HL-60 (cell line): ENCODE results near the gene PARP3.

Experiments used
- DNase-seq, 2 experiments: peaks; one replicate each; pipeline ENCODE4 v3.0.0-alpha.2; 2010 to 2020; ENCODE audit warnings: low read depth in 1 of 2, low spot score in 1 of 2
- H3K27ac ChIP-seq: fragments of 250-450 bp; sonication (Bioruptor Pico); replicated peaks from 2 replicates; pipeline ENCODE4 v1.5.1; 2020; ENCODE audit warnings: mild to moderate bottlenecking, moderate library complexity
- H3K27me3 ChIP-seq: fragments of 250-450 bp; sonication (Bioruptor Pico); 2 replicates; pipeline ENCODE4 v1.5.1; 2021; ENCODE audit warnings: mild to moderate bottlenecking, moderate library complexity; ENCODE audit not compliant: insufficient read depth, poor library complexity, severe bottlenecking
- H3K4me3 ChIP-seq: replicated peaks from 2 replicates; pipeline ENCODE4 v1.5.1; 2011; ENCODE audit warnings: mild to moderate bottlenecking, control low read depth, low read length; ENCODE audit not compliant: insufficient read depth
- CTCF ChIP-seq: IDR thresholded peaks from one replicate; pipeline ENCODE4 v1.5.1; 2011; ENCODE audit warnings: low read length, control low read depth, inconsistent platforms; ENCODE audit not compliant: insufficient read depth
- GABPA ChIP-seq: IDR thresholded peaks from 2 replicates; pipeline ENCODE4 v1.6.1; 2012; ENCODE audit warnings: low read depth
- POLR2AphosphoS5 ChIP-seq: IDR thresholded peaks from 2 replicates; pipeline ENCODE4 v1.6.1; 2012; ENCODE audit warnings: low read depth
- REST ChIP-seq: IDR thresholded peaks from 2 replicates; pipeline ENCODE4 v1.6.1; 2012; ENCODE audit warnings: low read depth; ENCODE audit not compliant: insufficient replicate concordance
- SPI1 ChIP-seq: IDR thresholded peaks from 2 replicates; pipeline ENCODE4 v1.6.1; 2012; ENCODE audit warnings: low read depth, mild to moderate bottlenecking, borderline replicate concordance

The PARP3 gene

DNA sequence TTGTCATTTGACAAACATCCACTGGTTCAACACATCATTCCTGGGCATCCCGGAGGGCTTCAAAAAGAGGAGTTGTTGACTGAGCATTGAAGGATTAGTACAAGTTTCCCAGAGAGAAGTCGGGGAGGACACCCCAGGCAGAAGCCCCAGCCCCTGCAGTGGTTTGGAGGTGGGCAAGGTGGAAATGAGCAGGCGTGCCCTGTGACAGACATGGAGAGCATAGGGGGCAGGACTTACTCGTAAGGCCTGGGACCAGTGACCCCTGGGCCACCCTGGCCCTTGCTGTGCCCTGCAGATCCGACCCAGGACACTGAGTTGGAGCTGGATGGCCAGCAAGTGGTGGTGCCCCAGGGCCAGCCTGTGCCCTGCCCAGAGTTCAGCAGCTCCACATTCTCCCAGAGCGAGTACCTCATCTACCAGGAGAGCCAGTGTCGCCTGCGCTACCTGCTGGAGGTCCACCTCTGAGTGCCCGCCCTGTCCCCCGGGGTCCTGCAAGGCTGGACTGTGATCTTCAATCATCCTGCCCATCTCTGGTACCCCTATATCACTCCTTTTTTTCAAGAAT, 5.9 kb downstream of the PARP3 start:
- no peak for DNase-seq
- Histone ChIP-seq H3K27ac (no peak overlapping the region), H3K4me3 (no peak overlapping the region), H3K27me3 (no peaks in the 10 kb centered on the region)
- TF ChIP-seq GABPA (no peak), REST (no peak), POLR2AphosphoS5 (no peak), SPI1 (no peak), CTCF (no peak)

DNA sequence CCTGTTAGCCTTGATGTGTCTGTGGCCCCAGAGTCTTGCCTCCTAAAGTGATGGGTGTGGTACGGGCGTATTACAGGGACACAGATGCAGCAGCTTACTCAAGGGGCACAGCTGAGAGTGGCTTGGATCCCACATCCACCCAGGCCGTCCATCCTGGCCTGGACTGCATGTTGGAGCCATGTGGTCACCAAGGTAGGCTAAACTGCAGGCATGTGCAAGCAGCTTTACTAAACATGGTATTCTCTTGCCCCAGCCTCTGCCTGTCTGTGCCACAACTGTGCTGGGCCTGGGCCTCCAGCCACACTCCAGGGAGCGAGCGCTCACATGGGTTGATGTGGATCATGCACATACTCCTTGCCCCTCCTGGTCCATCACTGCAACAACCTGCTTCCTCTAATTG, 7.0 kb downstream of the PARP3 start:
- Histone ChIP-seq H3K4me3 (no peak overlapping the region), H3K27ac (no peak overlapping the region), H3K27me3 (no peaks in the 10 kb centered on the region)
- TF ChIP-seq CTCF (no peak), GABPA (no peak), REST (no peak), SPI1 (no peak), POLR2AphosphoS5 (no peak)
- DNase-seq, result no peak

DNA sequence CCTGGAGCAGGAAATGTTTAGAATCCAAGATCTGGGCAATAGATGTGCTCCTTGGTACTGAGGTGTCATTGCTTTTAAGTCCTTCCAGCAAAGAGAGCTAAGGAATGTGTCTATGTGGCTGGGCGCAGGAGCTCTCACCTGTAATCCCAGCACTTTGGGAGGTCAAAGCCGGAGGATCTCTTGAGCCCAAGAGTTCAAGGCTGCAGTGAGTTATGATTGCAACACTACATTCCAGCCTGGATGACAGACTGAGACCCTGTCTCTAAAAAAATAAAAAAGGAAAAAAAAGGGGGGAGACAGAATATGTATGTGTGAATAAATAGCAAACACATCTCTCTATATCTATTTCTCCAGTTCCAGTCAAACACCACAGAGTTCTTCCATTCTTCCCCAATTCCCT, 8.7 kb downstream of the PARP3 start:
- TF ChIP-seq CTCF (no peak), SPI1 (no peak)
- no peaks in the 10 kb centered on the region for H3K27me3 ChIP-seq

GRCh38 chr3:51953445-51953844, 11.3 kb downstream of the PARP3 start:
- peak in 1 of 2 experiments; percentile 78 for DNase-seq

More for the DNA sequence above, 8.7 kb downstream of the PARP3 start:
- no peak for DNase-seq
- Histone ChIP-seq H3K4me3 (no peak overlapping the region), H3K27ac (no peak overlapping the region)

More at GRCh38 chr3:51953445-51953844, 11.3 kb downstream of the PARP3 start:
- TF ChIP-seq POLR2AphosphoS5 (no peak), CTCF (no peak), SPI1 (peak; percentile 81), GABPA (peak; percentile 56; the same call in 1 of the 2 replicates), REST (no peak)
- no peak overlapping the region for H3K4me3 ChIP-seq
- H3K27me3 ChIP-seq, result no peaks in the 10 kb centered on the region
- no peak overlapping the region for H3K27ac ChIP-seq
